Hippocampal formation (tissue), 2 donors: ENCODE measurements around the gene MRM2.

Experiments used
- DNase-seq, 2 donors: peaks; one replicate each; lab custom pipeline; 2025; lab: John Stamatoyannopoulos, UW

The MRM2 gene

GRCh38 chr7:2203766-2204300 is 38.2 kb downstream of the MRM2 start:
- DNase-seq, result no peak

- DNase-seq, result no peak
These were observed 38.9 kb downstream of the MRM2 start for GRCh38 chr7:2202901-2203765.

- no peak for DNase-seq
These were observed 39.6 kb downstream of the MRM2 start for GRCh38 chr7:2202361-2202761.

GRCh38 chr7:2201686-2202360 is 40.2 kb downstream of the MRM2 start:
- no peak for DNase-seq

GRCh38 chr7:2201128-2201527 is 40.9 kb downstream of the MRM2 start:
- no peak for DNase-seq

GRCh38 chr7:2200584-2200980 is 41.4 kb downstream of the MRM2 start:
- DNase-seq, result no peak

DNA sequence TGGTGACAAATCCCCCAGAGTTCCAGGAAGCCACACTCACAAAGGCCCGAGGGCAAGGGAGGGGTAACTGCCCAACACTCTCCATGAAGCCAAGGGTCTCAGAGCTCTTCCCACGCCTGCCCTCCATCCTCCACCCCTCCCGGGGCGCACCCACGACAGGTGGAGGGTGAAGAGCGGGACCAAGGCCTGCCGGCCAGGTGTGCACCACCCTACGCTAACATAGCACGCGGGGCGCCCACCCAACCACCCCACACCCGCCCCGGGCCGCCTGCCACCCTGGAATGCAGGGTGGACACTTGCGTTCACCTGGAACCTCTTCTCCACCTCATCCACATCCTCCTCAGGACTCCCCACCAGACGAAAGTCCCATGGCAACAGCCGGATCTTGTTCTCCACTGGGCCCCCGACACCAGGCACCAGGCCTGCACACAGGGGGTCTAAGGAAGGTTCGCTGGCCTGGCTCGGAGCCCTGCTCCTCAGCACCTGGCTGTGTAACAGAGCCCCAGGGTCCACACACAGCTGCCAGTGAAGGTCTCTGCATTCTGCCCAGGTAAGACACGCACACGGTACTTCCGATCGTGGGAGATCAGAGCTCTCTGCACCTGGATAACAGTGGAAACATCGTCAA is 41.9 kb downstream of the MRM2 start:
- DNase-seq, result no peak

GRCh38 chr7:2199528-2199927 is 42.5 kb downstream of the MRM2 start:
- DNase-seq, result no peak

DNA sequence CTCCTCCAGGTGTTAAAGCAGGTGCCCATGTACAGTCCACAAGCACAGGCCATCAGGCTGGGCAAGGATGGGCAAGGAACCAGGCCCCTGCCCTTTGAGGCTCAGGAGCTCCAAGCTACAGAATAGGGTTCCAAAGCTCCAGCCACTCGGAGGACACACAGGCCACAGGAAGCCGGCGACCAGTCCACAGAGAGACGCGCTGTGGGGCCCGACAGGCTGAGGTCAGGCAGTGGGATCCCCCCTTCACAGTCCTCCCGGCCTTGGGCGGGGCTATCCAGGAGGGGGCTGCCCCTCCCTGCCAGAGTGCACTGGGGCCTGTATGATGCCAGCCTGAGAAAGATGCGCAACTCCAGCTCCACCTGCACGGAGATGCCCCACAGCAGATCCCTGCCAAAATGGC is 43.2 kb downstream of the MRM2 start:
- no peak for DNase-seq

DNA sequence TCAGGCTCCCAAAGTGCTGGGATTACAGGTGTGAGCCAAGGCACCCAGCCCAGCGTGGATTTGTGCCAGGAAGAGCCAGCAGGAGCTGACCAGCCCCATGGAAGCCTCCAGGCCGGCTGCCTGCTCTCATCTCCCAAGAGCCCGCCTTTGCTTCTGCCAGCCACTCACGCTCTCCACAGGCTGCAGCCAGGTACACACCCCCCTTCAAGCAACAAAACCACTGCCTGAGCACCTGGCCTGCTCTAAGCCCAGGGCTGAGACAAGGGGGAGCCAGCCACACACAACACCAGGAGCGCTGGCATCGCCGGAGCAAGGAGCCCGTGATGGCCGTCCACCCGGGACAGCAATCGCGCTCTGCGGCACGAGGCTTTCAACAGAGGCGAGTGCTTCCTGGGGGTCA is 43.8 kb downstream of the MRM2 start:
- DNase-seq, result no peak

DNA sequence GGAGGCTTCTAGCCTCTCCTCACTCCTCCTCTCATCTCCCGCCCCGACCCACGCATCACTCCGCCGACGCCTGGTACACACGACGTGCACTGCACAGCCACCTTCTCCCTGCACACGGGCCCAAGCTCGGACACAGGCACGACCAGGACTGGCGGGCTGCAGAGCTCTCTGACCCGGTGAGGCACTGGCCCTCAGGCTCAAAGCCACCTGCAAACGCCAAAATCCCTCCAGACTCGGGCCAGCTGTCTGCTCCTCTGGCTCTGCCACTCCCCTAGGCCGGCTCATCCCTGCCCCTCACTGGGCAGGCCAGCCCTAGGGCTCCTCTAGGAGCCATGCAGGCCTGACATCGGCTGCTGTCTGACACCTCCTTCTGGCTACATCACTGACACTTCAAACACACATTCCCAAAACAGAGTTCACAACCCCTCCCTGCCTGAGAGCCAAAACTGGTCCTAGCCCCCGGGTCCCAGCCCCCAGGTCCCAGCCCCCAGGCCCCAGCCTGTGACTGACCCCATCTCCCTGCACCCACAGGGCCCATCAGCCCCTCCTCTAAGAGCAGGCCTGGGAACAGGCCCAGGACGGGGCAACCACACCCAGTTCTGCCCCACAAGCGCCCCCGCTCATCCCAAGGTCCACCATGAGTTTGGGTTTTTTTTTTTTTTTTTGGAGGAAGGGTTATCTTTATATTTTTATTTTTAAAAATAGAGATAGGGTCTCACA is 44.4 kb downstream of the MRM2 start:
- no peak for DNase-seq

GRCh38 chr7:2196381-2197378 is 45.3 kb downstream of the MRM2 start:
- no peak for DNase-seq

- DNase-seq, result peak; percentile 19 to 55
These were observed 46.4 kb downstream of the MRM2 start for GRCh38 chr7:2195400-2196246.

DNA sequence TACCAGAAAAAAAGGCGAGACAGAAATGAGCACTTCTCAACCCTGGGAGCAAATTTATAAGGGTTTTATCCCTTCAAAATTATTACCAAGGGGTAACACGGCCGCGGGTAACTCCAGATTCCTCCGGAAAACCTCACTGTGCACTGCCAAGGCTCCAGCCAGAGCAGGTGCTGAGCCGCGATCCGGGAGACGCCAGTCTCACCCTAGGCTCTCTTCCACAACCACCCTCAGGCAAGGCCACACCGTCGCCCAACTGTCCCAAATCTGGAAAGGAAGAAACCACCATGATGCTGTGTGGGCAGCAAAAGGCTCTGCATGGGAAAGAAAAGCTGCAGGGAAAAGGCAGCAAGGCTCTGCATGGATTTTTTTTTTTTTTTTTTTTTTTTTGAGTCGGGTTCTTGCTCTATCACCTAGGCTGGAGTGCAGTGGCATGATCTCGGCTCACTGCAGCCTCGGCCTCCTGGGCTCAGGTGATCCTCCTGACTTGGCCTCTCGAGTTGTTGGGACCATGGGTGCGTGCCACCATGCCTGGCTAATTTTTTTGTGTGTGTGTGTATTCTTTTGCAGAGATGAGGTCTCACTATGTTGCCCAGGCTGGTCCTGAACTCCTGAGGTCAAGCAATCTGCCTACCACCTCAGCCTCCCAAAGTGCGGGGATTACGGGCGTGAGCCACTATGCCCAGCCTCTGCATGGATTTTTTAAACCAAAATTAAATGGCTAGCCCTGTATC is 48.3 kb downstream of the MRM2 start:
- DNase-seq, result no peak

- DNase-seq, result no peak
These were observed 49.0 kb downstream of the MRM2 start for GRCh38 chr7:2192831-2193534.

GRCh38 chr7:2191016-2191415 is 51.0 kb downstream of the MRM2 start:
- no peak for DNase-seq

- no peak for DNase-seq
These were observed 51.5 kb downstream of the MRM2 start for GRCh38 chr7:2190531-2190930.

DNA sequence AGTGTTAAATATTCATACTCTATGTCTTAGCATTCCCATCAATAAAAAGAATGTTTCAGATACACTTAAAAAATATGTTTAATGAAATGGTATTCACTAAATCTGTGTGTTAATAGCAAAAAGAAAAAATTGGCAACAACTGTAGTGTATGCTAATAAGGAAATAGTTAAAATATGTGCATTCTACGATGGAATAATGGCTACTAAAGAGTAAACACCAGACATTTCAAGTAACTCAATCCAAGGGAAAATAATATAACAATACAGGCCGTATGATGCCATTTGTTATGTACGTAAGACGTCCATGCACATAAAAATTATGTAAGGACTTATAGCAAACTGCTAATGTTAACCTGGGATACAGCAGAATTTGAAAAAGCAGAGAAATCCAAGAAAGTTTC is 55.8 kb downstream of the MRM2 start:
- no peak for DNase-seq

- no peak for DNase-seq
These were observed 56.3 kb downstream of the MRM2 start for GRCh38 chr7:2185715-2186114.
